Measurements from ENCODE around the gene PCDHA7. TPM values are rescaled to one million over a fixed set of nuclear protein-coding genes. Genes with fewer than 3 reads are reported as not detected.

PCDHA7 gene
- total and polyA plus RNA-seq, 2 of the 4 experiments (the other 2 are of a cell fraction) = 0.10 to 0.18 TPM

- ATAC-seq (ENCODE audit: low read depth) (no peak), DNase-seq (no peak)
- CTCF ChIA-PET = no interaction called here
- no peak overlapping the region for H3K4me3 ChIP-seq (ENCODE audit: insufficient read depth, low read depth, low read length)
- no peak overlapping the region for H3K23ac ChIP-seq (ENCODE audit: low read depth, low read length)
- no peak overlapping the region for H4K8ac ChIP-seq (ENCODE audit: low read depth in 2 of 2, low read length in 2 of 2)
- intact Hi-C loops (cut with micrococcal nuclease) (no loop called here), in situ Hi-C loops (cut with MboI; ENCODE audit: low sequenced_read_pairs) (no loop called here), dilution Hi-C loops (cut with HindIII; ENCODE audit: low sequenced_read_pairs, unreplicated experiment) (no loop called here)
- H4K91ac ChIP-seq (ENCODE audit: insufficient read depth, low read depth, low read length) = no peak overlapping the region
- H3K4me2 ChIP-seq (ENCODE audit: low read depth, low read length) = no peak overlapping the region
- H3K4me1 ChIP-seq (ENCODE audit: control insufficient read depth, insufficient read depth, low read length) = no peaks in the 10 kb centered on the region
- no peak overlapping the region for H3K27ac ChIP-seq (ENCODE audit: insufficient read depth, low read length)
- H2BK5ac ChIP-seq (ENCODE audit: low read depth, low read length, poor library complexity, severe bottlenecking) = no peak overlapping the region
- H3K14ac ChIP-seq (replicated peaks; ENCODE audit: low read depth, low read length) = no peak overlapping the region
- H3K36me3 ChIP-seq (ENCODE audit: control insufficient read depth, insufficient read depth, low read length) = no peaks in the 10 kb centered on the region
- H2AFZ ChIP-seq (replicated peaks; ENCODE audit: low read length, poor library complexity) = no peak overlapping the region
- H3K18ac ChIP-seq (ENCODE audit: low read depth, low read length) = no peak overlapping the region
- H3K9ac ChIP-seq (ENCODE audit: low read depth, low read length) = no peak overlapping the region
- no peak overlapping the region for H2BK15ac ChIP-seq (ENCODE audit: low read depth, low read length)
- H4K5ac ChIP-seq (ENCODE audit: low read depth, low read length) = no peak overlapping the region
- no peak overlapping the region for H3K4ac ChIP-seq (ENCODE audit: low read depth, low read length)
- H3K9me1 ChIP-seq (ENCODE audit: insufficient read depth, low read length) = no peaks in the 10 kb centered on the region
- no peak overlapping the region for H2BK20ac ChIP-seq (ENCODE audit: low read depth, low read length)
- WGBS, 2 experiments (ENCODE audit: extremely low coverage in 2 of 2, insufficient read length in 1 of 2) = 53% methylated on average over 48 of the region's 87 CpGs; no CpG with 5 or more reads in 1 of the 2 experiments
- POLR2A ChIA-PET (ENCODE audit: unreplicated experiment) = no interaction called here
- BruUV-seq (replicated peaks) = no TSS peak
- TF ChIP-seq CTCF (conservative IDR thresholded peaks at IDR 0.05; ENCODE audit: low read depth, low read length) = no peak
- TF ChIP-seq POLR2A (IDR thresholded peaks at IDR 0.05; ENCODE audit: low read depth, low read length) = no peak
- no peak overlapping the region for H2AK5ac ChIP-seq (ENCODE audit: low read depth, low read length)
- no peak overlapping the region for H2BK120ac ChIP-seq (ENCODE audit: low read depth, low read length)
- H3K79me1 ChIP-seq (ENCODE audit: low read depth in 1 of 2, low read length in 2 of 2) = no peaks in the 10 kb centered on the region
- H3K27me3 ChIP-seq (ENCODE audit: control insufficient read depth, insufficient read depth, low read length) = no peaks in the 10 kb centered on the region
- H4K20me1 ChIP-seq (ENCODE audit: insufficient read depth, low read length) = no peaks in the 10 kb centered on the region
- H3K56ac ChIP-seq (ENCODE audit: extremely low read depth, insufficient read depth, low read length) = no peak overlapping the region
- peaks cover 14% of the 10 kb centered on the region for H3K9me3 ChIP-seq (ENCODE audit: control insufficient read depth, insufficient read depth, low read length)
- no peak overlapping the region for H2AK9ac ChIP-seq (replicated peaks; ENCODE audit: low read depth, low read length, poor library complexity)
These were observed 9.0 kb downstream of the PCDHA7 start for GRCh38 chr5:140842798-140843733.

Data from IMR-90 (cell line).